ENCODE results near the gene LAPTM5. TPM values are rescaled to one million over a fixed set of nuclear protein-coding genes. Genes with fewer than 3 reads are reported as not detected.
A peak's percentile ranks its signal among the peaks of the same experiment; 100 is the strongest.

LAPTM5 gene
- total RNA-seq, 1 donor from 2014 or later: 34.2 TPM

GRCh38 chr1:30730346-30731108 lies 27.0 kb downstream of the LAPTM5 start:
- no peak for DNase-seq (ENCODE audit: low spot score)

GRCh38 chr1:30729901-30730300 lies 27.7 kb downstream of the LAPTM5 start:
- no peak for DNase-seq (ENCODE audit: low spot score)

GRCh38 chr1:30728832-30729638 lies 28.5 kb downstream of the LAPTM5 start:
- DNase-seq (ENCODE audit: low spot score): no peak

DNA sequence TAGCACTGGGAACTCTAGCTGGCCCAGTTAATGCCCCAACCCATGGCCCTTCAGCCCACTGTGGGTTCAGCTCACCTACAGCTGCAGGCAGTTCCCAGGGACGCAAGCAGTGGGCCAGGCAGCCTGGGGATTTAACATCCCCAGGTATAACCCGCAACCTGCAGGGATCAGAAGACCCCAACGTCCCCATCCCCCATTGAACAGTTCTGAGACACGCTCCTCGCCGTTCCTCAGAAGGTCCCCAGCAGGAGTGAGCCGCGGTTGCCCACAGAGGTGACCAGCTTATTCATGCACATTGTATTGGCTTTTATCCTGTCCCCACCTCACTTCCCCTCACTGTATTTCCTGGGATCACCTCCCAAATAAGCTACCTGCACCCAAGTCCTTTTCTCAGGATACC lies 29.2 kb downstream of the LAPTM5 start:
- no peak for DNase-seq (ENCODE audit: low spot score)

DNA sequence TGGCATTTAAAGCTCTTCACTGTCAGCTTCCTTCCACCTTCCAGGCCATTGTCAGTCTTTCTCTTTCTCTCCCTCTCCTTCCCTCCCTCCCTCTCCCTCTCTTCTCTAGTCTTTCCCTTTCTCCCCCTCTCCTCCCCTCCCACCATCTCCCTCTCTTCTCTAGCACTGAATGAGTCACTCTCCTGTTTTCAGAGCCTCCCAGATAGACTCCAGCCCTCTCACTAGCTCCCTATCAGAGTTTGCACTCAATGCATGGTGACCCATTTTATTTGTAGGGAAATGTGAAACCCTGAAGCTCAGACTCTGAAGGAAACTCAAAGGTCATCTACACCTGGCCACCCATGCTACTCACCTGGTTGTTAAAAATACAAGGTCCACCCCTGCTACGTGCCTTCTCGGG lies 29.8 kb downstream of the LAPTM5 start:
- no peak for DNase-seq (ENCODE audit: low spot score)

- DNase-seq (ENCODE audit: low spot score): no peak
Observed at GRCh38 chr1:30726773-30727684, 30.5 kb downstream of the LAPTM5 start.

DNA sequence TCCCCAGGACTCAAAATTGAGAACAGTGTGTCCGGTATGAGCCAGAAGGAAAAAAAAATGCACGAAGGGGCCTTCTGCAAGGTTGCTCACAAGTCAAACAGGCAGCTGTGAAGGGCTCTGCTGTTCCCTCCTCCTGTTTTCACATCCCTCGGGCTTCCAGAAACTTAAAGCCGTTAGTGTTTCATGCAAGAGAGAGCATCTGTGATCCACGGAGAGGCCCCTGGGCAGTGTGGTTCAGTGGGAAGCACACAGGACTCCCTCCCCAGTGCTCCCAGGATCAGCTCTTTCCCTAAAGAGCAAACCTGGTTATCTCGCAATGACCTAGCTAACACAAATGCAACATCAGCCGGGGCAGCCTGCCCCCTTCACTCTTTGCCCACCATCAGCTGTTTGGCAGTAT lies 31.3 kb downstream of the LAPTM5 start:
- no peak for DNase-seq (ENCODE audit: low spot score)

DNA sequence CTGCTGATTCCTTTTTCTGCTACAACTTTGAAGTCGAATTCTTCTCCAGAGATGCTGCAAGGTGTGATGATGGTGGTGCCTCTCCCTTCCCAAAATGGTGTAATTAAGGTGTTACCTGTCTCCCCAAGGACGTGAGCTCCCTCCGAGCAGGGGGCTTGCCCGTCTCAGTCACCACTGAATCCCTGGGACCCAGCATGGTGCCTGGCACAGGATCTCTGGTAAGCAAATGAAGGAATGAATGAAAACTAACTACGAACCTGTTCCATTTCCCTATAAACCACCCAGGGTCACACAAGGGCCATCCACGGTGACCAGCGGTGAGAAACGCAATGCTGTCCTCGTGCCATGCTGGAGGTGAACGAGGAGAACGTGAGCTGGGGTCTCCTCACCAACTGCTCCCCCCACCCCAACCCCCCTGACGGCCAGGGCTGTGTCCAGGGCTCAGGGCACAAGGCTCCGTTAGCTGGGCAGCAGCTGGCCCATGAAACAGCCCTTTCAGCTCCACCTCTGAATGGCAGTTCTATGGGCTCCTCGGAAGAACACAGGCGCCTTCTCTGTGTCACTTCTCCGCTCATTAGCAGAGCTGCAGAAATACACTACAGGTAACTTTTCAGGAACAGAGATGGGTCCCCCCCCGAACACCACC lies 32.0 kb downstream of the LAPTM5 start:
- DNase-seq (ENCODE audit: low spot score): no peak

- no peak for DNase-seq (ENCODE audit: low spot score)
Observed at GRCh38 chr1:30724655-30725421, 32.7 kb downstream of the LAPTM5 start.

DNA sequence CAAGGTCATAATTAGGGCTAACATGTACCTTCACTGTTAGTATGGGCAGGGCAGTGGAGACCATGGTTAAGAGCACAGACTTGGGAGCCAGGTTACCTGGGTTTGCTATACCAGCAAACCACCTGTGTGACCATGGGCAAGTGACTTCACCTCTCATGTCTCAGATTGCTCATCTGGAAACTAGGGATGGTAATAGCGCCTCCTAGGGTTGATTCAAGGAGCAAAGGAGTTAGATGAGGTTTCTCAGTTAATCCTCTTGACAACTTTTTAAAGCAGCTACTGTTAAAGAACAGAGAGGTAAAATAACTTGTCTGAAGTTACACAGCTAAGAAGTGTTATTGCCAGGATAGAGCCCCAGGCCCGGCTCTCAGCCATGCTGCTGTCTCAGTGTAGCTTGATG lies 33.4 kb downstream of the LAPTM5 start:
- no peak for DNase-seq (ENCODE audit: low spot score)

DNA sequence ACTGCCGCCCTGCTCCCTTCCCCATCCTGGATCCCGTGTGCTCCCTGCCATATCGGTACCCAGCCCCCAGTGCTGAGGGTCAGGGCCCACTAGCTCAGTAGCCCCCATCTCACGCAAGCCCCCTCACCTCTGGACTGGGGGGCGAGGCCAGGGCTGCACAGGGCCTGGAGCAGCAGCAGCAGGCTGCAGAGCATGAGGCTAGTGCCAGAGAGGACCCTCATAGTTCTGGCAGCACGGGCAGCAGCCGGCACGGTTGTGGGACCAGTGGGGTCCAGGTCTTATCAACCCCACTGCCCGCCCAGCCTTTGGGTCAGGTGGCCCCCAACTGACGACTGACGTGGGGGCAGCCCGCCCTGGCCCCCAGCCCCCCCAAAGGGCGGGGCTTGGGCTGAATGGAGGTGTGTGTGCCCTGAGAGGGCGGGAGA lies 34.2 kb downstream of the LAPTM5 start, which contains the start of gene MATN1:
MATN1 (minus strand) TSS at position 255 of the 425 bp plus-strand sequence; CDS start at position 221, 34 bp downstream.
- DNase-seq (ENCODE audit: low spot score): no peak

DNA sequence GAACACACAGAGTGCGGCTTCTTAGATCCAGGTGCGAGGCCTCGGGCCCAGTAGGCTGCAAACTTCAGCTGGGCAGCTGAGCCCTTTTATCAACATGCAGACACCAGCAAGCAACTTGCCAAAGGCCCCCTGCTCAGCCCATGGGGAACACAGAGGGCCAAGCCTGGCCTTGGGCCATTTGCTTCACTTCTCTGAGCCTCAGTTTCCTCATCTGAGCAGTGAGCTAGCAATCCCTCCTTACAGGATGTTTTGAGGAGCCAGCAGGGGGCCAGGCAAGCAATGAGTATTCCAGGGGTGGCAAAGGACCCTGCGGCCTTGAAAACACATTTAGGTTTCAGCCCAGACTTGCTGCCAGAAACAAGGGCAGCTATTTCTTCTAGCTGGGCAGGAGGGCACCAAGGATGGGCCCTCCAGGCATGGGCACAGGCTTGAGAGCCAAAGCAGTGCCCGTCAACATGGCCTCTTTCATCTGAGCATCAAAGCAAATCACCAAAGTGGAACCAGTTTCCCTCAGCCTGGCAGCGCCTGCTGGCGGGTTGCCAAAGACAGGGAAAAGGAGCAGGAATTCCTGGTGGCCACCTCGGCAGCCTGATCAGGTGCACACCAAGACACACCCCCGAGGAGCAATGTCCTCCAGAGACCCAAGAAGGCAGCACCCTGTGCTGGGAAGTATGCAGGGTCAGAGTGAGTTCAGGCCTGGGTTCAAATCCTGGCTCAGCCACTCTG lies 35.6 kb downstream of the LAPTM5 start:
- no peak for DNase-seq (ENCODE audit: low spot score)

GRCh38 chr1:30721341-30721793 lies 36.2 kb downstream of the LAPTM5 start:
- DNase-seq (ENCODE audit: low spot score): no peak

- no peak for DNase-seq (ENCODE audit: low spot score)
Observed at GRCh38 chr1:30720271-30721223, 37.0 kb downstream of the LAPTM5 start.

DNA sequence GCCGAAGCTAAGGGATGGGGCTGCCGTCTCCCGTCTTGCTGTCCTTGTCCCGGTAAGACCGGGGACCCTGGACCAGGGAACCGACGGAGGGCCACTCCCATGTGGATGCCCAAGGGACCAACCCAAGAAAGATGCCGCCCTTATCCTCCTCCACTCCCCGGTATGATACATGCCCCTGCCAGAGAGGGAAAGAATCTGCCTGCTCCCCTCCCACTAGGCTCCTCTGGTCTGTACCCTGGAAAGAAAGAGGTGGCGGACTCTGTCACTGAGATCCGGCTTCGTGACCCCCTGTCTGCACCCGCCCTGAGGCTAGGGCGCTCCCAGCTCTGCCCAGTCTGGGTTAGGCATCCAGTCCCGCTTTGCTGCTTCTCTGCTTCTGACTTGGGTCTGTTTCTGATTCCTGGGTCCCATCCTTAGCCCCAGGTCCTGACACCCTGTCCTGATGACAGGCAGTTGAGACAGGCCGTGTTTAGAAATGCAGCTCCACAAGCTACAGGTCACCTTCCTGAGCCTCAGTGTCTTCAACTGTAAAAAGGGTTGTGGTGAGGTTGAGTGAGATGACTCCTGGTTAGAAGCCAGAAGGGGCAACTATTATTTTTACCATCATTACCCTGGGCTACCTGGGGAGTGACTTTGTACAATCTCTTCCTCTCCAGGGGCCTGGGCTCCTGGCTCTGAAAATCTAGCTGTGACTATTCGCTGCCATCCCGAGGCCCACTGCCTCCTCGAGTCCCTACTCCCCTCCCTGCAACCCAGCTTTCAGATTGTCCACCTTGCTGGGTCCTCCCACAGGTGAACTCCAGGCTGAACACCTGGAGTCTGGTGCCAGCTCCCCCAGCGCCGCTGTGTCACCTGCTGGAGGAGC lies 37.9 kb downstream of the LAPTM5 start:
- DNase-seq (ENCODE audit: low spot score): no peak

GRCh38 chr1:30718636-30719405 lies 38.8 kb downstream of the LAPTM5 start:
- DNase-seq (ENCODE audit: low spot score): peak; percentile 89

- peak; percentile 99 for DNase-seq (ENCODE audit: low spot score)
Observed at GRCh38 chr1:30718091-30718635, 39.4 kb downstream of the LAPTM5 start.
